Activated CD4-positive, alpha-beta T cell treated with anti-CD3 and anti-CD28 coated beads, Interleukin-2, amount 50 U/mL, for 48 hours (primary cell): ENCODE measurements around the gene SLC5A9.
"Not testable (repeated sequence)": the region's sequence is repeated elsewhere in the genome, so short reads cannot be mapped to it uniquely, and the experiment has no call there.

Source experiments
- DNase-seq, 2 experiments: peaks; one replicate each; pipeline ENCODE4 v3.0.0-alpha.2; 2020

The SLC5A9 gene

GRCh38 chr1:48222501-48223242 is at the start of gene SLC5A9:
Gene SLC5A9 (plus strand): TSS chr1:48222716. CDS start chr1:48222737, 21 bp downstream.
- no peak for DNase-seq

GRCh38 chr1:48175116-48175515 is 47.4 kb upstream of the SLC5A9 start:
- DNase-seq: no peak

DNA sequence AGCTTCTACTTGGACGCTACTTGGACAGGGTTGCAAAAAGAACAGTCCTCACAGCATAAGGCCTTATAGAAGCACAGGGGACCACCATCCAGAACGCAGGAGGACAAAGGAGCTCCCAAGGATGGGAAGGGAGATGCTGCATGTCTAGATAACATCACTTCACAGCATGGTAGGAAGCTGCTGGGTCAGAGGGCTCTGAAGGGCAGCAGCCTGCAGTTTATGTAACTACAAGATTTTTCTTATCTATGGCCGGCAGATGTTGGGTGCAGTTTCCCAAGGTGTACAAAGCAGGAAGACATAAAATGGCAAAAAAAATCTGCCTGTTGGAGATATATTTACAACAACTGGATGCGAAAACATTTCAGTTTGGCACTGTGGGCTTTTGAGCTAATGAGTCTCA is 45.3 kb upstream of the SLC5A9 start:
- no peak for DNase-seq

GRCh38 chr1:48181669-48182367 is 40.7 kb upstream of the SLC5A9 start:
- no peak for DNase-seq

GRCh38 chr1:48182439-48182838 is 40.1 kb upstream of the SLC5A9 start:
- DNase-seq: no peak

- DNase-seq: no peak
These were observed 36.1 kb upstream of the SLC5A9 start for GRCh38 chr1:48186306-48186839.

DNA sequence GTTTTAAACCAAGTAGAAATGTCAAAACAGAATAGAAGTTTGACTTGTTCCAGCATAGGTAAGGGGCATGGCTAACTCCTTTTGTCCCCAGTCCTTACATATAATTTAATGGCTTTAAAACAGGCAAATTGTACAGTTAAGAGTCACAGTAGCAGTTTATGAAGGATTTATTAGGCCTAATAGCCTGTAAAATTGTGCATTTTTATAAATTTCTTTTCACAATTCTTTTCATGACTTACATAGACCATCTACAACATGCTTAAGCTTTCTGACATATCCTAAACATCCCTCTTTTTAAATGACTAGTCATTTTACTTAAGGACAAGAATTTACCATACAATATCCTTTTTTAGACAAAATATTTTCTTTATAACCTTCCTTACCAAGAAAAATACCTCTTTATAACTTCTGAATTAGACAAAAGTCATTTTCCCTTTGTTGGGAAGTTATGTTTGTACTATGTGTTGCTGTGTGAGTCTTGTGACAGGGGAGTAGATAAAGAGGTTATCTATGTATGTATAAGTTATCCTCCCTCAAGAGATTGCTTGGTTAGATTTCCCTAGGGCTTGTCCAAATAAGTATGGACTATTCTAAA is 34.5 kb upstream of the SLC5A9 start:
- no peak for DNase-seq

GRCh38 chr1:48190881-48191280 is 31.6 kb upstream of the SLC5A9 start:
- DNase-seq: no peak

DNA sequence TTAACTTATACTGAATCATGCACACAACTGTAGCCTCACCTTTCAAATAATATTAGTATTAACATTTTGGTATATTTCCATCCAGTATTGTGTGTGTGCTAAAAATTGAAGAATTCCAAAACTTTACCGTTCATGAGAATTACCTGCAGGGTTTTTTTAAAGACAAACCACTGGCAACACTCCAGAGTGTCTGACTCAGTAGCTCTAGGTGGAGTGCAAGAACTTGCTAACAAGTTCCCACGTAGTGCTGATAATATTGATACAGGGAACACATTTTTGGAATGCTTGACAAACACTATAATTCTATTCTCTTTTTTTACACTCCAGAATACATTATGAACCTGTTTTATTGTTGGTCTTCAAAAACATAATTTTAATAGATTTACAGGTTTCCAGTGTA is 27.7 kb upstream of the SLC5A9 start:
- DNase-seq: no peak

DNA sequence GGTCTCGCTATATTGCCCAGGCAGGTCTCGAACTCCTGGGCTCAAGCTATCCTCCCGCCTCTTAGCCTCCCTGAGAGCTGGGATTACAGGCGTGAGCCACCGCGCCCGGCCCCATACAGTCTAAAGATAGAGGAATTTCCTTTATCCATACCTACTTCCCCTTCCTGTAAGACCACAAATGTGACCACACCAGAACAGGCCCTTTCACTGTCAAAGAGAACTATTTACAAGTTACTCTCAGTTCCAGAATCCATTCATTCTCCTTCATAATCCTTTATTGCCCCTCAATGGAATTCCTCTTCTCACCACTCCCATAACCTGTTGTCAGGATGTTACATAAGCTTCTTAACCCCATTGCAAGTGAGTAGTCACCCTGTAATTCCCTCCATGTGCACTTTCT is 26.3 kb upstream of the SLC5A9 start:
- DNase-seq: no peak

DNA sequence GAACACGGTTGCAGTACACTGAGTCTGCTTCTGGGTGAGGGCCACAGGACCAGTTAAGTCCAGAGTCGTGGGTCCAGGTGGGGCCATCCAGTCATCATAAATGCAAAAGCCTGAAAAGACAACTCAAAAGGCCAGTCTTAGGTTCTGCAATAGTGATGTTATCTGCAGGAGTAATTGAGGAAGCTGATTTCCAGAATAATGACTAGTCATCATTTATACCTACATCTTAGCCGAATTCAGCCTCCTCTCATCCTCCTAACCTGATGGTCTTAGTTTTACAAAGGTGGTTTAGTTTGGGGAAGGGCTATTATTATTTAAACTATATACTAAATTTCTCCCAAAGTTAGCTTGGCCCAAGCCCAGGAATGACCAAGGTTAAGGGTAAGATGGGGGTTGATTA is 23.5 kb upstream of the SLC5A9 start:
- no peak for DNase-seq

GRCh38 chr1:48200166-48200900 is 22.2 kb upstream of the SLC5A9 start:
- DNase-seq: no peak

DNA sequence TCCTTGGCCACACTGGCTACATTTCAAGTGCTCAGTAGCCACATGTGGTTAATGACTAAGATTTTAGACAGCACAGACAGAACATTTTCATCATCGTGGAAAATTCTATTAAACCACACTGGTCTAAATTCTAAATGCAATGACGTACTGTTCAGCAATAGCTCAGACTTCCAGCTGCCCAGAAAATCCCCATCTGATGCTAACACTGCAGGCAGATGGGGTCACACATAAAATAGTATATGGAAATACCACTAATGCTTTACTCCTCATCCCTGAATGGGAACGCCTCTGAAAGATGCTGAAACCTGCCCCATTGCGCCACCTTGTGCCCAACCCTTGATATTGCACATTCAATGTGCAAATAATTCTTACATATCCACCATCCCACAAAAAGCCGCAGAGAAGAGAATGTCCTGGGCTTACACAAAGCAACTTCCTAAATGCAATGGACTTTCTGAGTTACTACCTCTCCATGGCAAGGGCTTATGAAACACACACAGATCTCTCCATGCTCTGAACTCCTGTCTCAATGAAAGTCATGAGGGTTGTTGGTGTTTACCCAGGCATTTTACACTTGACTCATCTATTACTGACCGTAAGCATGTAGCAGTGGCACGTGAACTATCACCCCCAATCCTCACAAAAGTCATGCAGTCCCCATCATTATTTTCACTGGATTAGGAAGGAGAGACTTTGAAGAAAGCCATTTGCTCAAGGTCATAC is 20.3 kb upstream of the SLC5A9 start:
- DNase-seq: peak; percentile 63 to 72

DNA sequence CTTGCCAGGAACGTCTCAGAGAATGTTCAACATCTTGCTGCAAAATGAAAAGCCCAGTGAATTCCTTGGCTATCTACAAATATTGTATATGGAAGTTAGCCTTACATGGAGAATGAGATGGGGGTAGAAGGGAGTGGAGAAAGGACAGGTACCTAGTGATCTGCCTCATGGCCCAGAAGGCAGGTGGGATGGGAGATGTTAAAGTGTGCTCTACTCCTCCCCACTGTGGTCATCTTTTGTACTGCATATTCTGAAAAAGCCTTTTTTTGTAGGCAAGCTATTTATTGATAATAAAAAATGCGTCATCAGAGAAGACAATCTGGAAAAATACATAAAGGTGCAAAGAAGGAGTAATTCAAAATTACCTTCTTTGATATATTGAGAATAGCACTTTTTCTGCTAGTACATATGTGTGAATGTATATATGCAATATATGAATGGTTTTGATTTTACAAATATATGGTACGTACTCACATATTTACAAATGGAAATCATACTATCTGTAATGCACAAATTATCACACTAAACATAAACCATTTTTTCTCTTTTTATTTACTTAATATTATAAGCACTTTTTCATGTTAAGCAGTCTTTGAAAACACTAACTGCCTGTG is 19.1 kb upstream of the SLC5A9 start:
- DNase-seq: no peak

- no peak for DNase-seq
These were observed 17.0 kb upstream of the SLC5A9 start for GRCh38 chr1:48205522-48205921.

- no peak for DNase-seq
These were observed 16.1 kb upstream of the SLC5A9 start for GRCh38 chr1:48206371-48206770.

DNA sequence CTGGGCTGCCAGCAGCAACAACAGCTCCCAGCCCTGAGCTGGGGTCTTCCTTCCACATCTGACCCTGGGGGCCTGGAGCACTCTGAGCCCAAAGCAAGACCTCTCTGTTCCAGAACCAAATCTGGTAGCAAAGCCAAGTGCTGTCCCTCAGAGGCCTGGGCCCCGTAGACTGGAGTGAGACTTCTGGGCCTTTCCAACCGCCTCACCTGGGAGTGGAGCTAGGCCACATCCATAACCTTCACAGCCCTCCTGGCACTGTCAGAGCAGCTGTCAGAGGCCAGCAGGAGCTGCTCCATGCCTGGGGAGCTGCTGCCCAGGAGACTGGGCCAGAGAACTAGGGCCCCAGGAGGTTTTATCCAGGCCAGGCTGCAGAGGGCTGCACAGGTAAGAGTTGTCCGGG is 15.4 kb upstream of the SLC5A9 start:
- no peak for DNase-seq

DNA sequence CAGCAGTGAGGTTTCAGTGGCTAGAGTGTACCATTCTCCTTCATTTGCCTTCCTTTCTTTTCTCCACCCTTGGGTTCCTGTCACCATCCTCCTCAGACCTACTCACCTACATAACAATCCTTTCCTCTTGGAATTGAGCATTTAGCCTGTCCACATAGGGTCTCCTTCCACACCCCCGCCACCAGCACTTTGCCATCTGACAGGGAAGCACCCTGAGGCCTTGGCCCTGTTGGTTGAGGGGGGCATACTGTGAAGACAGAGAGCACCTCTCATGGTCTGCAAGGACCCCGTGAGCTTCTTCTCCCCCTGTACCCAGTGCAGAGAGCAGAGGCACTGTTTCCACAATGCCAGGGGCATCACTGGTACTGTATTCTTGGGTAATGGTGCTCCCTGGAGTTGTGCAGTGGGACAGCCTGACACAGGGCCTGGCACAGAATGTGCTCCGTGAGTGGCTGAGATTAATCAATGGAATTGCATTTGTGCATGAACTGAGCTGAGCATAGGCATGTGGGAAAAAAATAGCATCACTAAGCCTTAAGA is 14.9 kb upstream of the SLC5A9 start:
- no peak for DNase-seq

GRCh38 chr1:48208251-48208650 is 14.3 kb upstream of the SLC5A9 start:
- no peak for DNase-seq

GRCh38 chr1:48208652-48209051 is 13.9 kb upstream of the SLC5A9 start:
- DNase-seq: no peak

- DNase-seq: not testable (repeated sequence)
These were observed 9.1 kb upstream of the SLC5A9 start for GRCh38 chr1:48213462-48213861.

GRCh38 chr1:48214366-48214765 is 8.2 kb upstream of the SLC5A9 start:
- not testable (repeated sequence) for DNase-seq
